GM19395 (cell line): Measurements from ENCODE around the gene TTC19.
"Not testable (repeated sequence)": the region's sequence is repeated elsewhere in the genome, so short reads cannot be mapped to it uniquely, and the experiment has no call there.

Source experiments
- ATAC-seq: cut with Tn5 transposase; IDR thresholded peaks from one replicate; pipeline ENCODE4 v1.9.1; 2021; ENCODE audit warnings: mild to moderate bottlenecking, moderate library complexity; ENCODE audit not compliant: unreplicated experiment

The TTC19 gene

DNA sequence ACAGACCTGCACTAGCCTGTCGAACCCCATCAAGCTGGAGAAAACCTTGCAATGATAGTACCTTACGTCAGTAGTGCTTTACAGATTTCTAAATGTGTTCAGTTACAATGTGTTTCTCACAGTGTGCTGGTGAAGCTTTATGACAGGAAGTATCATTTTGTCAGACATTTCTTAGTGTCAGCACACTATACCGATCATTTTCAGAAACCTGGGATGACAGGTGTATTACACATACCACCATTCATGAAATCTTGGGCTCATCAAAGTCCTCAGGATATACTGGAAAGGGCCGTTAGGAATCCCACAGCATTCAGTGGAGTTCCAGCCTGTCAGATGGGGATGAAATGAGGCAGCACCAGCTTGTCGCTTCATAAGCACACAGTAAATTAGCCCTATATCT is 27.3 kb downstream of the TTC19 start:
- no peak for ATAC-seq

DNA sequence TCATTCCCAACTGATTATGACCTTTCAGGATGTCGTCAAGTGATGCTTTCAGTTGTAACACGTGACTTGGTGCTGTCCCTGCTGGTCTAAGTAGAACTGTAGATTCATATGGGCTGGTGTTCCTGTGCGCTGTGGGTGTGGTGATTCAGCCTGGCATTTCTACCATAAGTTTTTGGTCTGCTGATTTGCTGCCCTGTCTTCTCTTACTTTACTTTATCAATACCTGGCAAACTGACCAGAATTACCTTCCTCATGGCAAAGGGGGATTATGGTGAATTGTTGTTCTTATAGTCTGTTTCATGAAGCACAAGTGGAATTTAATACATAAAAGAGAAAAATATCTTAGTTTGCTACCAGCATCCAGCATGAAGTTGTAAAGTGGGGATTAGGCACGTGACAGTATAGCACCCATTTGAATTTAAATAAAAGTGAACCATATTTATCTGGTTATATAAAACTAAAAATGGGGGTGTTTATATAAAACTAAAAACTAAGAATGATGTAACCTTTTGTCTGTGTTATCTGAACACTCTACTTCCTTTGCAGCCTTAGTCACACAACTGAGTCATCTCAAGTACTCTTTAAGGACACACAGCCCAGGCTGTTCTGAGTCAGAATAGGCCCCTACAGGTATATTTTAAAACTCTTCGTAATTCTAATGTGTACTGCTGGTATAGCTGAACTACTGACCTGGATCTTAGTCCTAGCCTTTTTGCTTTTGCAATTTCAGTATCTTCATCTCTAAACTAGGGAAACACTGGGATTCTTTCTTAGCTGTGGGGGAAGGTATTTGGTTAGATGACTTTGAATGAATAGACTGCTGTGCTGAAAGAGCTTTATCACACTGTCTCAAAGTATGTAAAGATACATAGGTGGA is 28.3 kb downstream of the TTC19 start:
- peak; percentile 79 for ATAC-seq

DNA sequence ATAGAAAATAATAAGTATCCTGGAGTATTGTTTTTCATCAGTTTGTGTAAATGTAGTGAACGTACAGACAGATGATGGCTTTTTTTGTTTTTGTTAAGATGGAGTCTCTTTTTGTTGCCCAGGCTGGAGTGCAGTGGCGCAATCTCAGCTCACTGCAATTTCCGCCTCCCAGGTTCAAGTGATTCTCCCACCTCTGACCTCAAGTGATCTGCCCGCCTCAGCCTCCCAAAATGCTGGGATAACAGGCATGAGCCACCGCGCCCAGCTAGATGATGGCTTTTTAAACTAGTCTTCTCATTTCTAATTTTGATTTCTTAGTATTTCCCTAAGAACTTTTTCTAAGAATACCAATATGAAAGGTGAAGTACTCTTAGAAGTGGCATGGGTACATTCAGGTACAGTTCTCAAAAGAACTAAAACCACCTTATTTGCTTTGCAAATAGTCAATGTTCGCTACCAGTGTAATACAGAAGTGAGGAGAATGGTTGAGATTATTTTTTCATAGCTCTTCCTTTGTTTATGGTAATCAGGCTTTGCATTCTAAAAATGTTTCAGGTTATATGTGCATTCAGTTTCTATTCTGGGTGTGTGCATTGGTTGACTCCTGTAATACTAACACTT is 34.2 kb downstream of the TTC19 start:
- no peak for ATAC-seq

DNA sequence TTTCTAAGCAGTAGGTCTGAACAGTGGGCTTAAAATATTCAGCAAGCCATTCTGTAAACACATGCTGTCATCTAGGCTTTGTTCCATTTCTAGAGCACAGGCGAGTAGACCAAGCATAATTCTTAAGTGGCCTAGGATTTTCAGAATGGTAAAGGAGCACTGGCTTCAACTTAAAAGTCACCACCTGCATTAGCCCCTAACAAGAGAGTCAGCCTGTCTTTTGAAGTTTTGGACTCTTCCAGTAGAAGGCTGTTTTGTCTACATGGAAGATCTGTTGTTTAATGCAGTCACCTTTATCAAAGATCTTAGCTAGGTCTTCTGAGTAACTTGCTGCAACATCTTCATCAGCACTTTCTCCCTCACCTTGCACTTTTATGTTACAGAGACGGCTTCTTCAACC is 36.6 kb downstream of the TTC19 start:
- no peak for ATAC-seq

- ATAC-seq, result no peak
Measured at GRCh38 chr17:16037636-16038035, 38.0 kb downstream of the TTC19 start.

DNA sequence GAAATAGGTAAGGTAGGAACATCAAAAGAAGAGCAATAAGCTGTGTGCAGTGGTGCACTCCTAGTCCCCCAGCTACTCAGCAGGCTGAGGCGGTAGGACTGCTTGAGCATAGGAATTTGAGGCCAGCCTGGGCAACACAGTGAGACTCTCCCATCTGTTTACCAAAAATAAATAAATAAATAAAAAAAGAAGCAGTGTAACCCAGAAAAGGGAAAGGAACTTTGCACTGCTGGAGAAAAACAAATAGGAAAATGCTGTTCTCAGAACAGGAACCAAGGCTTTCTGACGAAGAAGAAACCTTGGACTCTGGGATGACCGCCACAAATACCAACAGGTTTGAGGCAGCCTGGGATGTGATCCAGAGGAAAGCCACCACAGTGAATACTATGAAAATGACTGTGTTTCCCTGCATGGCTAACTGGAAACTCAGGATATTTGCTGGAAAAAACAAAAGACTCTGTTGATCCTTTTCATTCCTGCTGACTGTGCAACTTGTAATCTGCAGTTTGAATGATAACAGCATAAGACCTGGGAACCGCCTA is 41.2 kb downstream of the TTC19 start:
- no peak for ATAC-seq

DNA sequence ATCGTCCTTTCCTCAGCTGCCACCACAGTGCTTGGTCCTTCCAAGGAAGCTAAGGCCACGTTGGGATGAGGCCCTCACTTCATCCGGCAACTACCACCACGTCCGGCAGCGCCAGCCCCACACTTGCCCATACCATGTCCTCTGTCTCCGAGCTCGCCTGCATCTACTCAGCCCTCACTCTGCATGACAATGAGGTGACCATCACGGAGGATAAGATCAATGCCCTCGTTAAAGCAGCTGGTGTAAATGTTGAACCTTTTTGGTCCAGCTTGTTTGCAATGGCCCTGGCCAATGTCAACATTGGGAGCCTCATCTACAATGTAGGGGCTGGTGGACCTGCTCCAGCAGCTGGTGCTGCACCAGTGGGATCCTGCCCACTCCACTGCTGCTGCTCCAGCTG is 44.9 kb downstream of the TTC19 start:
- no peak for ATAC-seq

DNA sequence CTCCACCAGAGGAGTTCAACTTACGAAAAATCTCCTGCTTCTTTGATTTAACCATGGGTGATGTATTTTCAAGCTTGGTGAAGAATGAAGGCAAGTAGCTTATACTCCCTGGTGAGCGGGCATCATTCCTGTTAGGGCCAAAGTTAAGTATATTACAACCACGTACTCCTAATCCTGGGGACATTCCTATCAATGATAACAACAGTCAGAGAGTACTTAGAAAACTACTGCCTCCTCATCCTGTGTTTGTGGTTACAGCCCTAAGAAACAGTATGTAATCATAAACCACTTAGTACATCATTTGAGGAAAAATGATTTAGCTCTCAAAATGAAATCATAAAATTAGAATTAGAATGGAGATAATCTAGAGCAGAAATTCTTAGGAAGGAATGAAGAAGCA is 47.3 kb downstream of the TTC19 start:
- ATAC-seq, result no peak

DNA sequence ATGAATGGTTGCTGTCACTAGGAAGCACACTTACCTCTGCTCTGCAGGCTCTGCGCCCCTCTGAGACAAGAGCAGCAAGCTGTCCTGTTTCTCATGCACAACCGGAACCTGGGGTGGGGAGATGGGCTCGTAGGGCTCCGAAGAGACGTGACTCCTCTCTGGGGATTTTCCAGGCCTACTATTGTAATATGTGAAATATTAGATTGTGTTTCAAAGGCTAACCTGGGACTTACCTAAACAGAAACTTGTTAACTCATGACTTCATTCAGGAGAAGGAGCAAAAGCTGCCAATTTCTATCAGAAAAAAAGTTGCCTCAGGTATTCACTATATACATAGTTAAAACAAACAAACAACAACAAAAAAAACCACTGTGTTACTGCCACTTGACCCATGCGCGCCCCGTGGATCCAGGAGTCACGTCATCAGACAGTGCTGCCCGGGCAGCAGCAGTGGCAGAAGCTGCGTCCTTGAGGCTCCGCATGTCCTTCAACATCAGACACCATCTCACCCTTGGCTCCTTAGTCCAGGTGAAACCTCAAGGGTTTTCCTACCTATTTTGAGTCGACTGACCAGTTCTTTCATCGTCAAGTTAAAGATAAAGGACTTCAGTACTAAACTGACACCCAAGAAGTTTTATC is 49.3 kb downstream of the TTC19 start:
- ATAC-seq, result no peak

DNA sequence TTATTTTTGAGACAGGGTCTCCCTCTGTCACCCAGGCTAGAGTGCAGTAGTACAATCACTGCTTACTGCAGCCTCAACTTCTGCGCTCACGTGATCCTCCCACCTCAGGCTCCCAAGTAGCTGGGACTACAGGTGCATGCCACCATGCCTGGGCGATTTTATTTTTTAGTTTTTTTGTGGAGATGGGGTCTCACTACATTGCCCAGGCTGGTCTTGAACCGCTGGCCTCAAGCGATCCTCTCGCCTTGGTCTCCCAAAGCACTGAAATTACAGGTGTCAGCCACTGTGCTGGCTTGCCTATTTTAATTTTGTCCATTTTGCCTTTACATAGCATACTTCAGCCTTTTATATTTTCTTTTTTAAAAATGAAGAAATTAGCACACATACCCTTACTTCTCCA is 51.2 kb downstream of the TTC19 start:
- ATAC-seq, result no peak

DNA sequence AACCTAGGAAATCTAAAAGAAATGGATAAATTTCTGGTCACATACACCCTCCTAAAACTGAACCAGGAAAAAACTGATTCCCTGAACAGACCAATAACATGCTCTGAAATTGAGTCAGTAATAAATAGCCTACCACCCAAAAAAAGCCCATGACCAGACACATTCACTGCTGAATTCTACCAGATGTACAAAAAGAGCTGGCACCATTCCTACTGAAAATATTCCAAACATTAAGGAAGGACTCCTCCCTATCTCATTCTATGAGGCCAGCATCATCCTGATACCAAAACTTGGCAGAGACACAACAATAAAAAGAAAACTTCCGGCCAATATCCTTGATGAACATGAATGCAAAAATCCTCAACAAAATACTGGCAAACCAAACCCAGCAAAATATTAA is 52.9 kb downstream of the TTC19 start:
- ATAC-seq, result no peak

GRCh38 chr17:16055139-16055538 is 55.5 kb downstream of the TTC19 start:
- ATAC-seq, result not testable (repeated sequence)

DNA sequence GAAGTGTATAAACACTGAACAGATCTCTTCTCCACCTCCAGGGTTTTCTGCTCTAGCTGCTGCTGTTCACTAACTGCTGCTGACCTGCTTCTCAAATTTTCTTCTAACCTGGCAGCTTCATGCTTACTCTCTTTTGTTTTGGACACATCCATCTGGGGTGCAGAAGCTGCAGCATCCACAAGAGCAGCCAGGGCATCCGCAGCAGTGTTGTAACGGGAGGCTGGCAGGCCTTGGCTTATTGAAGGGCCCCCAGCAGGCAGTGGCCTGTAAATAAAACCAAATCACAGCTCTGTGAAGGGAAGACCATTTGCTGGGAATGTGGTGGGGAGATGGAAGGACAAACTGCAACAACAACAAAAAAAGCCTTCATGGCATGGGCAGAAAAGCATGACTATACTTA is 62.0 kb downstream of the TTC19 start:
- no peak for ATAC-seq

GRCh38 chr17:16066125-16066524 is 66.5 kb downstream of the TTC19 start:
- ATAC-seq, result no peak

- no peak for ATAC-seq
Measured at GRCh38 chr17:16068323-16068722, 68.7 kb downstream of the TTC19 start.

DNA sequence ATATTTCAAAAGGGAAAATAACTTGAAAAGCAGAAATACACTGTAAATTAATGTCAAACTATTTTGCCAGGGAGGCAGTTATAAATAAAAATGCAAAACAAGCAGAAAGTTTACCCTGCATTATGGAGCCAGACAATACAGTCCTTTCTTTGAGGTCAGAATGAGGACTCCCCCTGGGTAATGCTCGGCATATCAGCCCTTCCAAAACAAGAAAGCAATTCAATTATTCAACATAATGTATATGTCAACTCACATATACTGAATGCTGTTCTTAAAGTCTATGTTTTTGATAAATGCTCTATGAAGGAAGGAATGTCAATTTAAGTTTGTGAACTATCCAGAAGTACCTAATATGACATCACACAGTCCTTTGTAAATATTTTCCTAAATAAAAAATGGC is 72.4 kb downstream of the TTC19 start:
- ATAC-seq, result no peak

DNA sequence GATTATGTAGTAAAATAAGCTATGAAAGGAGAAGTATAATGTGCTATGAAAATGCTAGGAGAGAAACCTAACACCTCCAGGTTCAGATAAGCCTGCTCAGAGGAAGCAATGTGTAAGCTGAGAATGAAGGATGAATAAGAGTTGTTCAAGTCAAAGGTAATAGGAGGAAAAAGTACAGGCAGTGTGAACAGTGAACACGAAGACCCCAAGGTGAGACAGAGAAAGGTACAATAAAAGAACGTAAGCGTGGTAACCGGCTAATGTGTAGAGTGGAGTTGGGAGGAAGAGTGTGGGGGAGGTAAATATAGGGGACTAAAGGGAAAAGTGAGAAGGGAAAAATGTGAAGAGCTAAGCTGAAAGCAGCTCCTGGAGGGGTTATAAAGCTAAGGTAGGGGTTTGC is 74.2 kb downstream of the TTC19 start:
- ATAC-seq, result no peak

DNA sequence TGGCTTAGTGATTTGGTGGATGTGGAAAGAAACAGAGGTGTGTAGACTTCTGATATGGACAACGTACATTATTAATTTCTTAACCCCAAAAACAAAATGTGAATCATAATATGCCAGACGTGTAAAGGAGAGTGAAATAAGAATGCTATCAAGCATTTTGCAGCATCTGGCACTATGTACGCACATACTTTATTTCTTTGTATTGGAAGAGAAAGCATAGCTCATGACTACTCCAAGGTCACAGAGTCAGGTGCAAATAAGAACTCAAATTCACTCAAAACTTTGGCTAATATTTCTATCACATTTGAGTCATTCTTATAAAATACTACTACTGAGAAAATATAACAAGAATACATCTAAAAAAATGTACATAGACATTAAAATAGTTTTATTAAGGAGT is 74.8 kb downstream of the TTC19 start:
- ATAC-seq, result no peak

DNA sequence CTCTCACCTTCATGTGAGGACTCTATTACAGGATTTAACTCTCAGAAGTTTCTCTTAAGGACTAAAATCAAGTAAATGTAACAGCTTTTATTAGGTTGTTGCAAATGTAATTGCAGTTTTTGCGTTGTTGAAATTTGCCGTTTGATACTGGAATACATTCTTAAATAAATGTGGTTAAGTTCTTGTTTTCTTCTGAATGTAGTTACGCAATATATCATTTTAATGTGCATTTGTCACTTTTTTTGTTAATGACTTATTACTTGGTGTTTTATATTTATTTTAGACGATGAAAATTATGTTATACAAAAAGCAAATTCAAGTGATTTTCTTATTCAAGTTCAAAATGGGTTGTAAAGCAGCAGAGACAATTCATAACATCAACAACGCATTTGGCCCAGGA is 76.3 kb downstream of the TTC19 start:
- ATAC-seq, result no peak
